ENCODE measurements around the gene KRT8.

Gene KRT8

DNA sequence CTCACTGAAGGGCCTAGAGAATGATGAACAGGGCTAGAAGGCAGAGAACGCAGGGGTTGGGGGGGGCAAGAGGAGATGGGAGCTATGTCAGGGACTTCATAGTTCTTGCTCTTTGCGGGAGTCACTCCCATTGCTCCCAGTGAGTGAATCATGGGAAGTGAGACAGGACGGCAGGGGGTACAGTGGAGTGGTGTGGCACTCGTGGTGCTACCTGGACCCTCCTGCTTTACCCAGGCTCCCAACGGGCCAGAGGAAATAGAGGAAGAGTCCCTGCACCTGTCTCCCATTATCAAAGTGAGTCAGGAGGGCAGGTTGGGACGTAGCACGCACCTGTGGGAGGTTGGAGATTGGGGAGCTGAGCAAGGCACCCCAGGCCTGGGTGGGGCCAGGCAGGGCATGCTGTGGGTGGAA lies 1.3 kb upstream of the KRT8 start:
- Histone ChIP-seq H3K4me3 (replicated peaks; ENCODE audit: insufficient read depth, low read length) (no peak overlapping the region), H3K27ac (replicated peaks) (no peak overlapping the region), H3K27me3 (ENCODE audit: insufficient read depth, poor library complexity, severe bottlenecking) (no peaks in the 10 kb centered on the region)
- no peak for DNase-seq (ENCODE audit: low read depth in 1 of 2, low spot score in 1 of 2)
- TF ChIP-seq SPI1 (IDR thresholded peaks at IDR 0.05; ENCODE audit: borderline replicate concordance, low read depth) (no peak), POLR2AphosphoS5 (IDR thresholded peaks at IDR 0.05; ENCODE audit: low read depth) (no peak), GABPA (IDR thresholded peaks at IDR 0.05; ENCODE audit: low read depth) (no peak)
- TF ChIP-seq, protein P1, sequence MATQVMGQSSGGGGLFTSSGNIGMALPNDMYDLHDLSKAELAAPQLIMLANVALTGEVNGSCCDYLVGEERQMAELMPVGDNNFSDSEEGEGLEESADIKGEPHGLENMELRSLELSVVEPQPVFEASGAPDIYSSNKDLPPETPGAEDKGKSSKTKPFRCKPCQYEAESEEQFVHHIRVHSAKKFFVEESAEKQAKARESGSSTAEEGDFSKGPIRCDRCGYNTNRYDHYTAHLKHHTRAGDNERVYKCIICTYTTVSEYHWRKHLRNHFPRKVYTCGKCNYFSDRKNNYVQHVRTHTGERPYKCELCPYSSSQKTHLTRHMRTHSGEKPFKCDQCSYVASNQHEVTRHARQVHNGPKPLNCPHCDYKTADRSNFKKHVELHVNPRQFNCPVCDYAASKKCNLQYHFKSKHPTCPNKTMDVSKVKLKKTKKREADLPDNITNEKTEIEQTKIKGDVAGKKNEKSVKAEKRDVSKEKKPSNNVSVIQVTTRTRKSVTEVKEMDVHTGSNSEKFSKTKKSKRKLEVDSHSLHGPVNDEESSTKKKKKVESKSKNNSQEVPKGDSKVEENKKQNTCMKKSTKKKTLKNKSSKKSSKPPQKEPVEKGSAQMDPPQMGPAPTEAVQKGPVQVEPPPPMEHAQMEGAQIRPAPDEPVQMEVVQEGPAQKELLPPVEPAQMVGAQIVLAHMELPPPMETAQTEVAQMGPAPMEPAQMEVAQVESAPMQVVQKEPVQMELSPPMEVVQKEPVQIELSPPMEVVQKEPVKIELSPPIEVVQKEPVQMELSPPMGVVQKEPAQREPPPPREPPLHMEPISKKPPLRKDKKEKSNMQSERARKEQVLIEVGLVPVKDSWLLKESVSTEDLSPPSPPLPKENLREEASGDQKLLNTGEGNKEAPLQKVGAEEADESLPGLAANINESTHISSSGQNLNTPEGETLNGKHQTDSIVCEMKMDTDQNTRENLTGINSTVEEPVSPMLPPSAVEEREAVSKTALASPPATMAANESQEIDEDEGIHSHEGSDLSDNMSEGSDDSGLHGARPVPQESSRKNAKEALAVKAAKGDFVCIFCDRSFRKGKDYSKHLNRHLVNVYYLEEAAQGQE (IDR thresholded peaks at IDR 0.05; ENCODE audit: insufficient replicate concordance, low read depth), result no peak
- TF ChIP-seq, protein P2, sequence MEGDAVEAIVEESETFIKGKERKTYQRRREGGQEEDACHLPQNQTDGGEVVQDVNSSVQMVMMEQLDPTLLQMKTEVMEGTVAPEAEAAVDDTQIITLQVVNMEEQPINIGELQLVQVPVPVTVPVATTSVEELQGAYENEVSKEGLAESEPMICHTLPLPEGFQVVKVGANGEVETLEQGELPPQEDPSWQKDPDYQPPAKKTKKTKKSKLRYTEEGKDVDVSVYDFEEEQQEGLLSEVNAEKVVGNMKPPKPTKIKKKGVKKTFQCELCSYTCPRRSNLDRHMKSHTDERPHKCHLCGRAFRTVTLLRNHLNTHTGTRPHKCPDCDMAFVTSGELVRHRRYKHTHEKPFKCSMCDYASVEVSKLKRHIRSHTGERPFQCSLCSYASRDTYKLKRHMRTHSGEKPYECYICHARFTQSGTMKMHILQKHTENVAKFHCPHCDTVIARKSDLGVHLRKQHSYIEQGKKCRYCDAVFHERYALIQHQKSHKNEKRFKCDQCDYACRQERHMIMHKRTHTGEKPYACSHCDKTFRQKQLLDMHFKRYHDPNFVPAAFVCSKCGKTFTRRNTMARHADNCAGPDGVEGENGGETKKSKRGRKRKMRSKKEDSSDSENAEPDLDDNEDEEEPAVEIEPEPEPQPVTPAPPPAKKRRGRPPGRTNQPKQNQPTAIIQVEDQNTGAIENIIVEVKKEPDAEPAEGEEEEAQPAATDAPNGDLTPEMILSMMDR (IDR thresholded peaks at IDR 0.05; ENCODE audit: insufficient read depth, low read length), result no peak

DNA sequence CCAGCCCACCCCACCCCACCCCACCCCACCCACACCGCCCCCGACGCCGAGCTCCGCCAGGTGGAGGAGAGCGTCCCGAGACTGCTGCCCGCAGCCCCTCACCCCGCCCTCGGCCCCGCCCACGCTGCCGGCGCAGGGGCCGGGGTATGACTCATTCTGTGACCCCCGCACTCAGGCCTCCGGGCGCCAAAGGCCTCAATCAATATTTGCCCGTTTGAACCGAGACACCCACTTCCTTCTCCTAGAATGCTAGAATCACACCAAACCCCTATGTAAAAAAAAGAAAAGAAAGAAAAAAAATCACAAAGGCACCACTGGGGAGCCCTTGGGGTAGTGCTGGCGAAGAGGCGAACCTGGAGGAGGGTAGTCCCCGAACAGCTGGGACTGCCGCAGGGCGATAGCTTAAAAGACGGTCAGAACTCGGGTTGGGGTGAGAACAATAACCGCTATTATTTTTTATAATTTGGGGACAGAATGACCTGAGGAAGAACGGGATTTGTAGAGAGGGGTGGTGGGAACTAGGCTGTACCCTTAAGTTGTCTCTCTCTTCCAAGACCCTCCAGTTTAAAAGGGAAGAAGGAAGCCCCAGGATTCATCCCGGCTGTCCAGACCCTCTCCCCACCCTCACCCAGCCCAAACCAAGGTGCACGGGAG lies 894 bp downstream of the KRT8 start:
- no peak overlapping the region for H3K27ac ChIP-seq (replicated peaks)

GRCh38 chr12:52903285-52903854 lies 1.5 kb downstream of the KRT8 start:
- no peak for TF ChIP-seq POLR2AphosphoS5 (IDR thresholded peaks at IDR 0.05; ENCODE audit: low read depth)
- TF ChIP-seq, protein P2 (IDR thresholded peaks at IDR 0.05; ENCODE audit: insufficient read depth, low read length), result no peak
- no peak for TF ChIP-seq SPI1 (IDR thresholded peaks at IDR 0.05; ENCODE audit: borderline replicate concordance, low read depth)
- no peak for TF ChIP-seq GABPA (IDR thresholded peaks at IDR 0.05; ENCODE audit: low read depth)
- TF ChIP-seq, protein P1 (IDR thresholded peaks at IDR 0.05; ENCODE audit: insufficient replicate concordance, low read depth), result no peak
- no peak for DNase-seq (ENCODE audit: low read depth in 1 of 2, low spot score in 1 of 2)
- Histone ChIP-seq H3K4me3 (replicated peaks; ENCODE audit: insufficient read depth, low read length) (no peak overlapping the region), H3K27me3 (ENCODE audit: insufficient read depth, poor library complexity, severe bottlenecking) (no peaks in the 10 kb centered on the region), H3K27ac (replicated peaks) (no peak overlapping the region)

More for the DNA sequence above, 894 bp downstream of the KRT8 start:
- Histone ChIP-seq H3K27me3 (ENCODE audit: insufficient read depth, poor library complexity, severe bottlenecking) (no peaks in the 10 kb centered on the region), H3K4me3 (replicated peaks; ENCODE audit: insufficient read depth, low read length) (no peak overlapping the region)
- DNase-seq (ENCODE audit: low read depth in 1 of 2, low spot score in 1 of 2), result no peak
- no peak for TF ChIP-seq POLR2AphosphoS5 (IDR thresholded peaks at IDR 0.05; ENCODE audit: low read depth)
- no peak for TF ChIP-seq GABPA (IDR thresholded peaks at IDR 0.05; ENCODE audit: low read depth)
- TF ChIP-seq, protein P2 (IDR thresholded peaks at IDR 0.05; ENCODE audit: insufficient read depth, low read length), result no peak
- no peak for TF ChIP-seq SPI1 (IDR thresholded peaks at IDR 0.05; ENCODE audit: borderline replicate concordance, low read depth)
- TF ChIP-seq, protein P1 (IDR thresholded peaks at IDR 0.05; ENCODE audit: insufficient replicate concordance, low read depth), result no peak
